ENCODE measurements around the gene RANBP1. TPM values are rescaled to one million over a fixed set of nuclear protein-coding genes. Genes with fewer than 3 reads are reported as not detected.
A peak's percentile ranks its signal among the peaks of the same experiment; 100 is the strongest.

RANBP1 gene
- total and polyA plus RNA-seq, 3 donors from 2014 or later, result 247 to 318 (median 284) TPM

- no peak for DNase-seq
- intact Hi-C loops (cut with DNase I; ENCODE audit: low total_unique reads), result no loop called here
- no peak overlapping the region for H3K27ac ChIP-seq
- H3K9me3 ChIP-seq, result no peaks in the 10 kb centered on the region
- no peak overlapping the region for H3K4me3 ChIP-seq
- H3K27me3 ChIP-seq, result no peaks in the 10 kb centered on the region
- peaks cover 10% of the 10 kb centered on the region for H3K4me1 ChIP-seq
- TF ChIP-seq POLR2A (IDR thresholded peaks at IDR 0.05), result no peak
- TF ChIP-seq, protein P1, sequence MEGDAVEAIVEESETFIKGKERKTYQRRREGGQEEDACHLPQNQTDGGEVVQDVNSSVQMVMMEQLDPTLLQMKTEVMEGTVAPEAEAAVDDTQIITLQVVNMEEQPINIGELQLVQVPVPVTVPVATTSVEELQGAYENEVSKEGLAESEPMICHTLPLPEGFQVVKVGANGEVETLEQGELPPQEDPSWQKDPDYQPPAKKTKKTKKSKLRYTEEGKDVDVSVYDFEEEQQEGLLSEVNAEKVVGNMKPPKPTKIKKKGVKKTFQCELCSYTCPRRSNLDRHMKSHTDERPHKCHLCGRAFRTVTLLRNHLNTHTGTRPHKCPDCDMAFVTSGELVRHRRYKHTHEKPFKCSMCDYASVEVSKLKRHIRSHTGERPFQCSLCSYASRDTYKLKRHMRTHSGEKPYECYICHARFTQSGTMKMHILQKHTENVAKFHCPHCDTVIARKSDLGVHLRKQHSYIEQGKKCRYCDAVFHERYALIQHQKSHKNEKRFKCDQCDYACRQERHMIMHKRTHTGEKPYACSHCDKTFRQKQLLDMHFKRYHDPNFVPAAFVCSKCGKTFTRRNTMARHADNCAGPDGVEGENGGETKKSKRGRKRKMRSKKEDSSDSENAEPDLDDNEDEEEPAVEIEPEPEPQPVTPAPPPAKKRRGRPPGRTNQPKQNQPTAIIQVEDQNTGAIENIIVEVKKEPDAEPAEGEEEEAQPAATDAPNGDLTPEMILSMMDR (IDR thresholded peaks at IDR 0.05), result no peak
- H3K36me3 ChIP-seq (ENCODE audit: low read depth, missing control alignments), result no peaks in the 10 kb centered on the region
- WGBS, 2 donors, result 83 to 87% methylated on average over 14 to 25 of the region's 26 CpGs
Measured at GRCh38 chr22:20112623-20113511, 3.0 kb upstream of the RANBP1 start.

DNA sequence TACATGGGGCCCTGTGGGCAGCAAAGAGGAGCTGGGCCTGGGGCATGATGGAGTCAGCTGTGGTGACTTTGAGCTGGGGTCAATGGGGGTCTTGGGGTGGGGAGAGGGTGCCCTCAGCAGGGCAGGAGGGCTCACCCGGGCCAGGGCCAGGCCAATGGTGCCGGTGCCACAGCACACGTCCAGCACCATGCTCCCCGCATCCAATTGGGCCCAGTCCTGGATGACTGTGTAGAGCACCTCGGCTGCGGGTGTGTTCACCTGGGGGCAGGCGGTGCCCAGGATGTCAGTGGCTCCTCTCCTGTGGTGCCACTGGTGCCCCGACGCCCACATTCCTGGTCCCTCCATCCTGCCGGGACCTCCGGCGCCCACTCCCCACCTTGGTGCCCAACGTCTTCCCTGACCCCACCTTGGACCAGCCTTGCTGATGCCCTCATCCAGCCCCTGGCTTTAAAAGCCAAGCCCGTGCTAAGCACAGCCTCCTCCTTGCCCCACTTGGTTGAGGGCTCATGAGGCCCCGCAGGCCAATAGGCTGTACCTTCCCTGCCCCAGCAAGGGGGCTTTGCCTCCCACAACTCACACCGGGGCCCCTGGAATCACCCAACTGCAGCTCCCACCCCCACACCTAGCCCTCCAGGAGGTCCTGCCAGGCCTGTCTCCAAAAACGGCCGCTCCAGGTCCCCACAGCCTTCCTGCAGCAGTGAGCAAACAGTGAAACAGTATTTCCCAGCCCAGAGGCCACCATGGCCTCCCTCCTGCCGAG, 2.2 kb upstream of the RANBP1 start:
- Histone ChIP-seq H3K27me3 (no peaks in the 10 kb centered on the region), H3K4me1 (peaks cover 19% of the 10 kb centered on the region), H3K36me3 (ENCODE audit: low read depth, missing control alignments) (no peaks in the 10 kb centered on the region), H3K4me3 (no peak overlapping the region), H3K9me3 (no peaks in the 10 kb centered on the region), H3K27ac (no peak overlapping the region)
- intact Hi-C loops (cut with DNase I; ENCODE audit: low total_unique reads), result no loop called here
- DNase-seq, result no peak
- WGBS, 2 donors, result 86 to 89% methylated on average over 9 to 19 of the region's 19 CpGs
- TF ChIP-seq, protein P1 (IDR thresholded peaks at IDR 0.05), result no peak

DNA sequence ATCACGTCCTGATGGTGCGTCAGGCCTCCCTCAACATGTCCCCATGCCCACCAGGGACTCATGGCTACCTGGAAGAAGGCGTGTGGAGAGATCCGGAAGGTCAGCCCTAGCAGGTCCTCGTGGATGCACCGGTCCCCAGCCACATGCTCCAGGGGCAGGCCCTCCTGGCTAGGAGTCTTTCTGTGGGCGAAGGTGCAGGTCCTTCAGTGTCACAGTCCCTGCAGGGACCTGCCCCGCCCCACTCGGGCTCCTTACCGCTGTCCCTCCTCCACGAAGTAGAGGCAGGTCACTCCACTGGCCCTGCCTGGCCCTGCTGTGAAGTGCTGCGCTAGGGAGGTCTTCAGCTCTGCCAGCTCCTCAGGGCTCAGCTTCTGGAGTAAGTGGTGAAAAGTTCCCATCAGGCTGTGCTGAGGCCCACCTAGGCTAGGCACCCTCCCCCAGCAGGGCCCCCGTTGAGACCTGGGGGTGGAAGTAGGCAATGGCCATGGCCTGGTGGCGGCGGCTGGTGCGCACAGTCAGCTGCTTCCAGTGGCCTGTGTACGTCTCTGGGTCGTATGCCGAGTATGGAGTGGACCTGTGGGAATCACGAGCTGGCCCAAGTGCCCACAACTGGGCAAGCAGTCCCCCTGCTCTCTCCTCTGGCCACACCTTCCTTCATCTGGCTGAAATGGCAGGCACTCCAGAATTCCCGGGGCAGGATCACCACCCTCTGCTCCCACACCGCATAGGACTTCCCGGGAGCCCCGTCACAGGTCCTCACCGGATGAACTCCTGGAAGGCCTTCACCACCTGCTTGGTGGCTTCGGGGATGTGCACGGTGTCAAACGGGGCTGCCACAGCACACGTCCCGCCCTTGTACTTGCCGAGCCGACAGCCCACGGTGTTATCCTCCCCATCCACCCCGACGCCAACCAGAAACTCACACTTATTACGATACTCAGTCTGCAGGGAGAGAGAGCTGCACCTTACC, 1.1 kb upstream of the RANBP1 start:
- H3K27ac ChIP-seq, result no peak overlapping the region
- H3K9me3 ChIP-seq, result no peaks in the 10 kb centered on the region
- WGBS, 2 donors, result 90 to 91% methylated on average over 30 to 36 of the region's 36 CpGs
- DNase-seq, result no peak
- TF ChIP-seq POLR2A (IDR thresholded peaks at IDR 0.05), result no peak
- TF ChIP-seq, protein P1 (IDR thresholded peaks at IDR 0.05), result no peak
- H3K4me3 ChIP-seq, result no peak overlapping the region
- no peaks in the 10 kb centered on the region for H3K36me3 ChIP-seq (ENCODE audit: low read depth, missing control alignments)
- H3K27me3 ChIP-seq, result no peaks in the 10 kb centered on the region
- H3K4me1 ChIP-seq, result peaks cover 25% of the 10 kb centered on the region
- intact Hi-C loops (cut with DNase I; ENCODE audit: low total_unique reads), result no loop called here

GRCh38 chr22:20116376-20116950, 559 bp downstream of the RANBP1 start:
- peak overlapping the region; percentile 94 to 98 for H3K4me3 ChIP-seq
- peak overlapping the region; percentile 88 for H3K27ac ChIP-seq
- no peak for DNase-seq
- intact Hi-C loops (cut with DNase I; ENCODE audit: low total_unique reads), result no loop called here
- no peak for TF ChIP-seq POLR2A (IDR thresholded peaks at IDR 0.05)
- TF ChIP-seq, protein P1 (IDR thresholded peaks at IDR 0.05), result no peak
- 4 to 13% methylated on average over 25 to 27 of the region's 27 CpGs for WGBS, 2 donors
- H3K4me1 ChIP-seq, result peaks cover 25% of the 10 kb centered on the region
- H3K36me3 ChIP-seq (ENCODE audit: low read depth, missing control alignments), result no peaks in the 10 kb centered on the region
- H3K27me3 ChIP-seq, result no peaks in the 10 kb centered on the region
- H3K9me3 ChIP-seq, result no peaks in the 10 kb centered on the region
